NCI-H187 treated with DMSO at 0.1 percent for 48 hours (cell line): ENCODE data around the gene CFDP1.

Experiments
- DNase-seq: peaks from one replicate; lab custom pipeline; 2025; lab: John Stamatoyannopoulos, UW

The CFDP1 gene

DNA sequence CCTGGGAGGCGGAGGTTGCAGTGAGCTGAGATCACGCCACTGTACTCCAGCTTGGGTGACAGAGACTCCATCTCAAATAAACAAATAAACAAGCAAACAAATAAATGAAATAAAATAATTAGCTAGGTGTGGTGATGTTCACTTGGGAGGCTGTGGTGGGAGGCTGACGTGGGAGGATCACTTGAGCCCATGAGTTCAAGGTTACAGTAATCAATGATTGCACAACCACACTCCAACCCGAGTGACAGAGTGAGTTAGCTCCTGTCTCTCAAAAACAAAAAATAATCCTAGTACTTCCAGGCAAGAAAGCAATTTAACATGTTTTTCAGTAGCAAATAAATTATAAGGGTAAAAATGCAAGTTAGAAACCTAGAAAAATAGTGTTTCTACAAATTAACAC, 26.4 kb downstream of the CFDP1 start:
- no peak for DNase-seq

DNA sequence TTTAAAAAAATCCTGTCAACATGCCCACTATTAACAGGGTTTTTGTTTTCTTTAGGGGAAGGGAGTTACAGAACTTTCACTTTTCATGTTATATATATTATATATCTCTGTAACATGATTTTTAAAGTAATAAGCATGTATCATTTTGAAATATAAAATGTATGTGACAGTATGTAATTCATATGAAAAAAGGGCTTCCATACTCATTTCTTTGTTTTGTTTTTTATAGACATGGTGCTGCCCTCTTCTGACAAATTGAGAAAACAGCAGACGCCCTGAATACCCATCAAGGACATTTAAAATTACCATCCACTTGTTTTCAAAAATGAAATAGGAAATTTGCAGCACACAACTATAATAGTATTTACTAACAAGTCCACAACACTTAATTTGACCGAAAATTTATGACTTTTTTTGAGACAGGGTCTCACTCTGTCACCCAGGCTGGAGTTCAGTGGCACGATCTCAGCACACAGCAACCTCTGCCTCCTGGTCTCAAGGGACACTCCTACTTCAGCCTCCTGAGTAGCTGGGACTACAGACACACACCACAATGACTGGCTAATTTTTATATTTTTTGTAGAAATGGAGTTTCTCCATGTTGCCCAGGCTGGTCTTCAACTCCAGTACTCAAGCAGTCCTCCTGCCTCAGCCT, 30.4 kb downstream of the CFDP1 start:
- no peak for DNase-seq

- DNase-seq = no peak
Observed at GRCh38 chr16:75402159-75402820, 31.0 kb downstream of the CFDP1 start.

DNA sequence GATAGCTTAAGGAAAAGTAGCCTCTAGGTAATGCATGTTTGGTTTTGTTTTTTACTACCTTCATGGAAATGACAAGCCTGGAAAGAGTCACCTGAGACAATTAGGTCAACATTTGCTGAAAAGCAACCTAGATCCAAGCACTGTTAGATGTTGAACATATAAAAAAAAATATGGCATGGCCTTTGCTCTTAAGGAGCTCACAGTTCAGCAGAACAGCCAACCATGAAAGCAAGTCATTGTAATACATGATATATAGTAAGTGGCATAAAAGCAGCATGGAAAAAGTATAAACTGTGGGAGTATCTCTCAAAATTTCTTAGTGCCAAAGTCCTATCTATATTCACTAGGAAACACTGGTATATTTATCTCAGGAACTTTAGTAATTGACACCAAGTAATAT, 31.6 kb downstream of the CFDP1 start:
- no peak for DNase-seq

DNA sequence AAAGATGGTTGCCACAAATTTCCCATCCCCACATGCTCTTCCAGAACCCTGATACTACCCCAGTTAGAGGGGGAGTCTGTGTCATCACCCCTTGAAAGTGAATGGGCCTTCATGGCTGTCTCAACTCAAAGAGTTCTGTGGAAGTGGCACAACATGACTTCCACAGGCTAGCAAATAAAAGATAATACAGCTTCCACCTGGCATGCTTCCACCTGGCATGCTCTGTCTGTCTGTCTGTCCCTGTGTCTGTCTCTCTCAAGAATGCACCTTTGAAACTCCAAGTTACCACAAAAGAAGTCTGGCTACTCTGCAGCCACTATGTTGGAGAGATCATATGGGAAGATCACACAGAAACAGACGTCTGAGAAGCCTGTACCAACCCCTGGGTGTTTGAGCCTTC, 35.0 kb downstream of the CFDP1 start:
- no peak for DNase-seq

- DNase-seq = no peak
Observed at GRCh38 chr16:75394941-75395340, 38.4 kb downstream of the CFDP1 start.

- DNase-seq = no peak
Observed at GRCh38 chr16:75392906-75393305, 40.4 kb downstream of the CFDP1 start.

DNA sequence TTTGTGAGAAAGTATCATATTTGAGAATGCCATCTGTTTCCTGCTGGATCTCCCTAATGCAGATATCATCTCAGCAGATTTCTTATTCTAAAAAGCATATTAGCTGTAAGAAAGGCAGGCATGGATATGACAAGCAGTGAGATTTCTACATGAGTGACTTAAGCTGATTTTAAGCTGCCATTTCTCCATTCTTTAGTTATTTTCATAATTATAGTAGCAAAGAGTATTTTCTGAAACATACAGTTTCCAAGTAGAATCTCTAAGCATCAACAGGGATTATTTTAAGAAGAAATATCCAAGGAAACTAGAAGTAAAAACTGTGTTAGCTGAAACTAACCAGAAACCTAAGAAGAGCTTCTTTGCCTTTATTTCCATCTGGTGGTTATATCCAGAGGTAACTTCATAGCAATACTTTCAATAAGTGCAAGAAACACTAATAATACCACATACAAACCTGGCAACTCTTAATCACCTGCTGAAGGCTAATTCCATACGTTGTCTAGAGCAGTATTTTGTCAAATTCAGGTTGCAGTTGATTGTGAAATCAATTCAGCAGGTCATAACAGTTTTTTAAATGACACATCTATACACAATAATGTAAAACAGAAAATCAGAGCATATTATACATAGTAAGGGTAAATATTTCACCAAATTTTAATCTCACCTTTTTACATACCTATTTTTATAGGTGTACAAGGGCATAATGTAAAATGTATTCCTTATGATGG, 42.2 kb downstream of the CFDP1 start:
- no peak for DNase-seq

DNA sequence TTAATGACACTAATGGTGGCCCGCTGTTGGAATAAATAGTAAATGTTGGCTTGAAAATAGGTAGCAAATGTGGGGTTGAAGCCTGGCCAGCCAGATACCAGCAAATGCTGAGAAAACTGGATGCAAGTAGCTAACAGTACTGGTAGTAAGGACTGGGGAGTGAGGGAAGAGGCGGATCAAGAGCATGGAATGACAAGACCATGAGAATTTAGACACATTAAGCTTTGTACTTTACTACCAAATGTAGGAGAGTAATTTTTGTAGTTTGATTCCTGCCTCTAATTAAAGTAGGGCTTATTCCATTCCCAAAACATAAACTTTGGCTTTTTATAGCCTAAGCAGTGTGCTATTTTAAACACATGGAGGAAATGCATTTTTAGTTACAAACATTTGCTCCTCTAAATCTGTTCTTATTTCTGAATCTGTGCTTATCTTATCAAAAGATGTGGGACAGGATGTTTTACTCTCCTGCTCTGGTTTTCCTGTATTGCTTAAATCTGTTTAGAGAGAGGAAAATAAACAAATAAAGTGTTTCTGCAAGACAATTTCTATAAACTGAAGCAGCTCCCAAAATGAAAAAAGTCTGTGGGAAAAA, 44.1 kb downstream of the CFDP1 start:
- no peak for DNase-seq

- no peak for DNase-seq
Observed at GRCh38 chr16:75387951-75388350, 45.4 kb downstream of the CFDP1 start.

- DNase-seq = no peak
Observed at GRCh38 chr16:75385507-75386152, 47.7 kb downstream of the CFDP1 start.

GRCh38 chr16:75383141-75383540, 50.2 kb downstream of the CFDP1 start:
- DNase-seq = no peak

DNA sequence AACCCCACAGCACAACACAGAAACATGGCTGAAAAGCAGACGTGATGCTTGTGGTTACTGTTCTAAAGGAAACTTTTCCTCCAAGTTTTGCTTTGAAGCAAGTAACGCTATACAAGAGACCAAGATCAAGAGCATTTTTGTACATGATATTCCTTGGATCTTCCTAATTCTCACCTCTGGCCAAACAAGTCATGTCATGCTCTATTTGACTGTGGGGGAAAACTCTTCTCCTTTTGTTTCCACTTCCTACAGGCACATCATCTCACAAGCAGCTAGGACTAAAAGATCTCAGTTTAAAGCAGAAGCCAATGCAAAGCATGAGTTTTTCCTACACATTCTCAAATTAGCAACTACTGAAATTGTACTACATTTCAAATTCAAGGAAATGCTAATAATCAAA, 50.7 kb downstream of the CFDP1 start:
- DNase-seq = no peak

DNA sequence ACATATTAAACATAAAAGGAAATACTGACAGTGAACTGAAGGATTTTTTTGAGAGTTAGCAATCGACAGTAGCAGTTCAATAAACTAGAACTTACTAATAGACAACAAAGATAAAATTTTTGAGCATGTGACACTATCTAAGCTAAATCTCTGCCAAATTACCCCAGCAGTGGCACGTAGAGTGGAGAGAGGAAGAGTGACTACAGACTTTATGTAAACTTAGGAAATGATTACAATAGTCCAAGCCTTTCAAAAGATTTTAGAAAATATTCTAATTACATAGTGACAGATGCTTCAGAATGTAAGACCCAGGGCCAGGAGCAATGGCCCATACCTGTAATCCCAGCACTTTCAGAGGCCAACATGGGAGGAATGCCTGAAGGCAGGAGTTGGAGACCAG, 52.4 kb downstream of the CFDP1 start:
- DNase-seq = no peak

DNA sequence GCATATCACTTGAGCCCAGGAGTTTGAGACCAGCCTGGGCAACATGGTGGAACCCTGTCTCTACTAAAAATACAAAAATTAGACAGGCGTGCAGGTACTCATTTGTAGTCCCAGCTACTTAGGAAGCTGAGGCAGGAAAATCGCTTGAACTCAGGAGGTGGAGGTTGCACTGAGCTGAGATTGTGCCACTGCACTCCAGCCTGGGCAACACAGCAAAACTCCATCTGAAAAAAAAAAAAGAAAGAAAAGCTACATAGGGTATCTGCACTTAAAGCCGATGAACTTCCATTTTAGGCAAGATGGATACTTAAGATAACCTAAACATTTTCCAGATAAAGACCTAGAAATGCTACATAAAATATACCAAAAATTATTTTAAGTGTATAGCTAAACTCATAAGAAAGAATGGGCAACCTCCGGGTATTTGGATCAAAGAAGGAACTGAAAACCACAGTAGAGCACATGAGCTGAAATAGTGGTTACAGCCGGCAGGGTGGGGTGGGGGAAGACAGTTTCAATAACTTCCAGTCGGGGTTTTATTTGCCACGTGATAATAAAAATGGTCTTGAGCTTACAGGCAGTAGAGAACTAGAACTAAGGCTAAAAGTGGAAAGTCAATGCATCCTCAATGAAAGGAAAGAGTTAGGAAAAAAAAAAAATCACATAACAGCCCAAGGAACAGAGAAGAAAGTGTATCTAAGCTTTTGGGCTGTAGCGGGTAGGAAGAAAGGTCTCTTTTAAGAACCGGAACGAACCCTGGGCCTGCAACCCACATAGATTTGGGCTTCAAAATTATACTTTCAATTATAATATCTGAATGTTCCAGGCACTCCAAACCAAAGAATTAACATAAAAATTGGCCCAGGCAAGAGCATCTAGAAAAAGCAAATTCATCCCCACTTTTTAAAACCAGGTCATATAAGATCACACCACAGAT, 53.1 kb downstream of the CFDP1 start:
- no peak for DNase-seq

GRCh38 chr16:75379339-75379738, 54.0 kb downstream of the CFDP1 start:
- DNase-seq = no peak

- DNase-seq = no peak
Observed at GRCh38 chr16:75378616-75379015, 54.7 kb downstream of the CFDP1 start.

- DNase-seq = no peak
Observed at GRCh38 chr16:75377729-75378386, 55.4 kb downstream of the CFDP1 start.

- DNase-seq = no peak
Observed at GRCh38 chr16:75376475-75377161, 56.7 kb downstream of the CFDP1 start.

- DNase-seq = no peak
Observed at GRCh38 chr16:75374388-75374787, 58.9 kb downstream of the CFDP1 start.
